GM23248 (cell line): ENCODE measurements around the gene CCDC17. TPM values are rescaled to one million over a fixed set of nuclear protein-coding genes. Genes with fewer than 3 reads are reported as not detected.
A peak's percentile ranks its signal among the peaks of the same experiment; 100 is the strongest.
"Not testable (repeated sequence)": the region's sequence is repeated elsewhere in the genome, so short reads cannot be mapped to it uniquely, and the experiment has no call there.

ENCODE experiments used
- DNase-seq: peaks from one replicate; pipeline ENCODE4 v3.0.0-alpha.2; 2015
- H2AFZ ChIP-seq: fragments of 200-600 bp; sonication (generic); 2 replicates; pipeline ENCODE4 v1.6.1; 2016; ENCODE audit warnings: antibody characterized with exemption
- H3F3A ChIP-seq: fragments of 200-600 bp; sonication (generic); 2 replicates; pipeline ENCODE4 v1.6.1; 2016; ENCODE audit warnings: mild to moderate bottlenecking, antibody characterized with exemption, mixed run types; ENCODE audit not compliant: insufficient read depth
- H3K27ac ChIP-seq: fragments of 200-600 bp; sonication (generic); 2 replicates; pipeline ENCODE4 v1.5.1; 2016; ENCODE audit warnings: mild to moderate bottlenecking
- H3K27me3 ChIP-seq: fragments of 200-600 bp; sonication (generic); replicated peaks from 2 replicates; pipeline ENCODE4 v1.6.1; 2016; ENCODE audit warnings: mild to moderate bottlenecking; ENCODE audit not compliant: insufficient read depth
- H3K36me3 ChIP-seq: fragments of 200-600 bp; sonication (generic); 2 replicates; pipeline ENCODE4 v1.6.1; 2016; ENCODE audit warnings: low read depth, mild to moderate bottlenecking
- H3K4me1 ChIP-seq: fragments of 200-600 bp; sonication (generic); 2 replicates; pipeline ENCODE4 v1.6.1; 2016; ENCODE audit warnings: mild to moderate bottlenecking; ENCODE audit not compliant: insufficient read depth
- H3K4me2 ChIP-seq: fragments of 200-600 bp; sonication (generic); one replicate; pipeline ENCODE4 v1.6.1; 2016; ENCODE audit warnings: mild to moderate bottlenecking; ENCODE audit not compliant: unreplicated experiment
- H3K4me3 ChIP-seq: fragments of 200-600 bp; sonication (generic); 2 replicates; pipeline ENCODE4 v1.5.1; 2016; ENCODE audit warnings: mild to moderate bottlenecking
- H3K79me2 ChIP-seq: fragments of 200-600 bp; sonication (generic); 2 replicates; pipeline ENCODE4 v1.6.1; 2016; ENCODE audit warnings: mild to moderate bottlenecking; ENCODE audit not compliant: insufficient read depth
- H3K9ac ChIP-seq: fragments of 200-600 bp; sonication (generic); 2 replicates; pipeline ENCODE4 v1.6.1; 2016; ENCODE audit warnings: mild to moderate bottlenecking
- H3K9me2 ChIP-seq: fragments of 200-600 bp; sonication (generic); 2 replicates; pipeline ENCODE4 v1.6.1; 2016; ENCODE audit warnings: mixed run types, mild to moderate bottlenecking, moderate library complexity; ENCODE audit not compliant: insufficient read depth
- H3K9me3 ChIP-seq: fragments of 200-600 bp; sonication (generic); one replicate; pipeline ENCODE4 v1.6.1; 2017; ENCODE audit warnings: low read depth
- H4K20me1 ChIP-seq: fragments of 200-600 bp; sonication (generic); 2 replicates; pipeline ENCODE4 v1.6.0; 2016; ENCODE audit not compliant: insufficient read depth
- EZH2 ChIP-seq: fragments of 200-600 bp; sonication (generic); IDR thresholded peaks from 2 replicates; pipeline ENCODE4 v1.6.1; 2018; ENCODE audit warnings: antibody characterized with exemption, mild to moderate bottlenecking; ENCODE audit not compliant: insufficient read depth, poor library complexity, severe bottlenecking
- EZH2phosphoT487 ChIP-seq: fragments of 200-600 bp; sonication (generic); IDR thresholded peaks from 2 replicates; pipeline ENCODE4 v1.6.1; 2018; ENCODE audit warnings: antibody characterized with exemption, moderate library complexity, mild to moderate bottlenecking, low read depth; ENCODE audit not compliant: insufficient read depth
- whole genome bisulfite sequencing, 2 experiments: methylation state at CpG; one replicate each; pipeline ENCODE4 v1.1.6; 2015 to 2017; ENCODE audit warnings: low lambda C conversion rate in 2 of 2, low coverage in 1 of 2; ENCODE audit errors: missing lambda C conversion rate in 2 of 2; 5-methylcytosine and 5-hydroxymethylcytosine counted together
- in situ Hi-C: fragments of 300-500 bp; cut with MboI; formaldehyde crosslinking; loops from 2 replicates; pipeline ENCODE4 v1.15.0; 2020
- polyA plus RNA-seq: library from polyadenylated mRNA; unstranded; fragments of >200 nt; fragmentation: Nextera tagmentation; extraction: Ambion mirVana; gene quantifications from 2 replicates; pipeline ENCODE4 v1.2.1, GENCODE V29; 2016
- total RNA-seq: library from RNA; depleted of rRNA; stranded (reverse); fragments of >200 nt; shearing (Covaris generic); gene quantifications from 2 replicates; pipeline ENCODE4 v1.2.3, GENCODE V29; 2014

The CCDC17 gene
- total and polyA plus RNA-seq, 2 experiments from 2014 or later: 0.25 to 1.4 TPM

GRCh38 chr1:45604239-45604638, 19.6 kb downstream of the CCDC17 start:
- no peak for TF ChIP-seq EZH2
- no peak for TF ChIP-seq EZH2phosphoT487
- DNase-seq: no peak
- in situ Hi-C loops: no loop called here

DNA sequence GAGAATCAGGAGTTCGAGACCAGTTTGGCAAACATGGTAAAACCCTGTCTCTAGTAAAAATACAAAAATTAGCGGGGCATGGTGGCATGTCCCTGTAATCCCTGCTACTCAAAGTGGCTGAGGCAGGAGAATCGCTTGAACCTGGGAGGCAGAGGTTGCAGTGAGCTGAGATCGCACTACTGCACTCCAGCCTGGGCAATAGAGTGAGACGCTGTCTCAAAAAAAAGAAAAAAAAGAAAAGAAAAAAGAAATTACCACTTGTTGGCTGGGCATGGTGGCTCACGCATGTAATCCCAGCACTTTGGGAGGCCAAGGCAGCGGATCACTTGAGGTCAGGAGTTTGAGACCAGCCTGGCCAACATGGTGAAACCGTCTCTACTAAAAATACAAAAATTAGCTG, 27.1 kb downstream of the CCDC17 start:
- H3K27me3 ChIP-seq, H4K20me1 ChIP-seq, in situ Hi-C loops, H3K4me2 ChIP-seq, H3K4me1 ChIP-seq, H3K27ac ChIP-seq, H3K9me3 ChIP-seq, H3K36me3 ChIP-seq, H3K9ac ChIP-seq, H3K4me3 ChIP-seq, H3K9me2 ChIP-seq, DNase-seq, H2AFZ ChIP-seq, H3F3A ChIP-seq: not testable (repeated sequence)
- WGBS, 2 experiments: 95 to 99% methylated on average over 8 of the region's 8 CpGs
- peaks cover 75% of the 10 kb centered on the region for H3K79me2 ChIP-seq

More at GRCh38 chr1:45604239-45604638, 19.6 kb downstream of the CCDC17 start:
- no peaks in the 10 kb centered on the region for H3K27me3 ChIP-seq
- peaks cover 5% of the 10 kb centered on the region; the same call in 1 of the 2 replicates for H3K4me1 ChIP-seq
- WGBS, 2 experiments: 82 to 83% methylated on average over 2 of the region's 2 CpGs
- no peak overlapping the region for H3K4me2 ChIP-seq
- H3K9me2 ChIP-seq: no peaks in the 10 kb centered on the region
- H3K27ac ChIP-seq: no peak overlapping the region
- H3K9ac ChIP-seq: no peak overlapping the region
- no peaks in the 10 kb centered on the region for H3K36me3 ChIP-seq
- H3F3A ChIP-seq: no peaks in the 10 kb centered on the region
- H2AFZ ChIP-seq: no peak overlapping the region
- H3K9me3 ChIP-seq: no peaks in the 10 kb centered on the region
- H3K4me3 ChIP-seq: no peak overlapping the region
- no peaks in the 10 kb centered on the region for H4K20me1 ChIP-seq
- H3K79me2 ChIP-seq: peaks cover 23% of the 10 kb centered on the region

GRCh38 chr1:45594412-45594811, 29.4 kb downstream of the CCDC17 start:
- in situ Hi-C loops: no loop called here
- Histone ChIP-seq H3K4me1 (no peaks in the 10 kb centered on the region), H3K4me3 (no peak overlapping the region), H3K9me3 (no peaks in the 10 kb centered on the region), H2AFZ (no peak overlapping the region), H3K4me2 (no peak overlapping the region), H3F3A (no peaks in the 10 kb centered on the region), H3K9ac (no peak overlapping the region), H3K9me2 (no peaks in the 10 kb centered on the region), H3K36me3 (peaks cover 6% of the 10 kb centered on the region; the same call in 1 of the 2 replicates), H4K20me1 (no peaks in the 10 kb centered on the region), H3K27me3 (no peaks in the 10 kb centered on the region), H3K27ac (no peak overlapping the region), H3K79me2 (peaks cover 78% of the 10 kb centered on the region)
- TF ChIP-seq EZH2 (no peak), EZH2phosphoT487 (no peak)
- 93 to 98% methylated on average over 4 of the region's 4 CpGs for WGBS, 2 experiments
- no peak for DNase-seq

DNA sequence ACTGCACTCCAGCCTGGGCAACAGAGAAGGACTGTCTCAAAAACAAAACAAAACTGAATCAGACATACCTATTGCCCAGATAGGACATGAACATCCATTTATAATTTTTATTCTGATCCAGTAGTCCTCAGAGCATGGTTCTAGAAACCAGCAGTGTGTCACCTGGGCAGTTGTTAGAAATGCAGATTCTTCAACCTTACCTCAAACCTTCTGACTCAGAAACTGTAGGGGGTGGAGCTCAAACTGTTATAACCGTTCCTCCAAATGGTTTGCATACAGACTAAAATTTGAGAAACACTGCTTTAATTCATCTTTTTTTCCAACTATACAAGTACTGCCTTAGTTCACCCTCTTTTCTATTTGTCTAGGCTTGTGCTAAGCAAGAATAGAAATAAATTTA, 34.0 kb downstream of the CCDC17 start:
- no peak overlapping the region for H3K4me2 ChIP-seq
- in situ Hi-C loops: no loop called here
- no peak overlapping the region for H3K27ac ChIP-seq
- no peak overlapping the region for H2AFZ ChIP-seq
- H3K79me2 ChIP-seq: peaks cover 91% of the 10 kb centered on the region
- H3F3A ChIP-seq: peaks cover 10% of the 10 kb centered on the region
- H3K9me2 ChIP-seq: no peaks in the 10 kb centered on the region
- H3K27me3 ChIP-seq: no peaks in the 10 kb centered on the region
- no peak overlapping the region for H3K4me3 ChIP-seq
- no peaks in the 10 kb centered on the region for H4K20me1 ChIP-seq
- peaks cover 16% of the 10 kb centered on the region for H3K4me1 ChIP-seq
- DNase-seq: no peak
- WGBS, 2 experiments: 62 to 63% methylated on average over 1 of the region's 1 CpG
- no peaks in the 10 kb centered on the region for H3K9me3 ChIP-seq
- no peak for TF ChIP-seq EZH2
- TF ChIP-seq EZH2phosphoT487: no peak
- H3K9ac ChIP-seq: no peak overlapping the region
- 0 out of 2 replicates have a peak, but pooled peaks cover 6% of the 10 kb centered on the region for H3K36me3 ChIP-seq

DNA sequence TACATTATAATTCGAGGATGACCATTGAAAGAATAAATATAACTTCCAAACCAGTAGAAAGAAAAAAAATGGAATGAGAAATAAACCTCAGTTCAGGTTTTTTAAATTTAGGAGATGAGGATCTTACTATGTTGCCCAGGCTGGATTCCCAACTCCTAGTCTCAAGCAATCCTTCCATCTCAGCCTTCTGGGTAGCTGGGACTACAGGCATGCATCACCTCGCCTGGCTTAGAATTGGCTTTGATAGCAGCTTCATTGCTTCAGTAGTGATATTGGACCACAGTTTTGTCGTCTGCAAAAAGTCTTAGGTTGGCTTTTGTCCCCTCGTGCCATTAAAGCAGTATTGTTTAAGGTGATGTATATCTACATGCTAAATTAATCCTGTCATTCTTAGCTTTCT, 37.1 kb downstream of the CCDC17 start:
- H3K4me3 ChIP-seq: peak overlapping the region; percentile 98
- H3K4me1 ChIP-seq: peaks cover 16% of the 10 kb centered on the region
- H3F3A ChIP-seq: peaks cover 12% of the 10 kb centered on the region
- peaks cover 72% of the 10 kb centered on the region for H3K79me2 ChIP-seq
- in situ Hi-C loops: no loop called here
- 0 out of 2 replicates have a peak overlapping the region, but pooled peaks have one; percentile 7 for H3K27ac ChIP-seq
- TF ChIP-seq EZH2phosphoT487 (no peak), EZH2 (no peak)
- 80% methylated on average over 4 of the region's 4 CpGs for WGBS, 2 experiments
- H3K4me2 ChIP-seq: peak overlapping the region; percentile 55
- peak; percentile 15 for DNase-seq
- H4K20me1 ChIP-seq: no peaks in the 10 kb centered on the region
- no peaks in the 10 kb centered on the region for H3K36me3 ChIP-seq
- no peaks in the 10 kb centered on the region for H3K9me2 ChIP-seq
- H3K9me3 ChIP-seq: no peaks in the 10 kb centered on the region
- H3K9ac ChIP-seq: peak overlapping the region; percentile 85
- H2AFZ ChIP-seq: peak overlapping the region; percentile 57
- H3K27me3 ChIP-seq: no peaks in the 10 kb centered on the region
